Pancreas (tissue), 10 donors: ENCODE measurements around the gene HNRNPUL2. TPM values are rescaled to one million over a fixed set of nuclear protein-coding genes. Genes with fewer than 3 reads are reported as not detected.
"Not testable (repeated sequence)": the region's sequence is repeated elsewhere in the genome, so short reads cannot be mapped to it uniquely, and the experiment has no call there.

Experiments used
- ATAC-seq, 4 donors: fragments of 200-7000 bp; cut with Tn5 transposase; one replicate each; pipeline versions ENCODE4 v1.8.0 to v1.9.1; 2020; ENCODE audit warnings: mild to moderate bottlenecking in 4 of 4, moderate library complexity in 4 of 4
- DNase-seq, 6 donors: peaks; one replicate each; pipeline ENCODE4 v3.0.0-alpha.2; 2020
- FAIRE-seq: peaks from 2 replicates; lab custom pipeline; 2012; peaks lifted over from hg19 to GRCh38; lab: Jason Lieb, UNC
- H3K27ac ChIP-seq, 4 donors: fragments of 200-600 bp; sonication (generic); 1 replicate in 3 of 4; 2 replicates in 1 of 4; pipeline versions ENCODE4 v1.5.0 to v1.8.0; 2020
- H3K27me3 ChIP-seq, 4 donors: fragments of 200-600 bp; one replicate each; pipeline ENCODE4 v1.8.0; 2021
- H3K36me3 ChIP-seq, 3 donors: fragments of 200-600 bp; sonication (generic) in 1 of 3; one replicate each; pipeline versions ENCODE4 v1.5.0 to v1.8.0; 2020 to 2021
- H3K4me1 ChIP-seq, 3 donors: fragments of 200-600 bp; one replicate each; pipeline ENCODE4 v1.8.0; 2021
- H3K4me3 ChIP-seq, 4 donors: fragments of 200-600 bp; sonication (generic) in 2 of 4; one replicate each; pipeline versions ENCODE4 v1.5.0 to v1.8.0; 2020 to 2021
- H3K9me3 ChIP-seq, 4 donors: fragments of 200-600 bp; one replicate each; pipeline ENCODE4 v1.8.0; 2021
- CTCF ChIP-seq, 4 donors: fragments of 200-600 bp; sonication (generic) in 3 of 4; IDR thresholded peaks; one replicate each; pipeline versions ENCODE4 v1.5.0 to v1.8.0; 2021; ENCODE audit warnings: antibody characterized with exemption in 4 of 4
- WGBS, 2 donors: extraction: QIAGEN DNeasy Blood & Tissue Kit; methylation state at CpG; one replicate each; pipeline ENCODE4 v1.1.7; 2013; 5-methylcytosine and 5-hydroxymethylcytosine counted together
- intact Hi-C, 3 donors: fragments of 100-400 bp; cut with DNase I; formaldehyde crosslinking; loops; one replicate each; pipeline versions ENCODE4 v1.11.1 to v1.14.2; 2022
- polyA plus RNA-seq, 2 donors: library from polyadenylated mRNA; stranded (reverse); fragments of 200-250 nt; gene quantifications; one replicate each; pipeline ENCODE4 v1.2.3, GENCODE V29; 2013
- total RNA-seq, 6 donors: library from RNA; stranded (reverse); fragmentation: NEBNext Ultra II Directional in 4 of 6; extraction: Animal tissue kit (Norgen Biotek cat#: 25700) in 4 of 6; gene quantifications; one replicate each; pipeline versions ENCODE4 v1.2.1 to v1.2.4, GENCODE V29; 2021 to 2023
- donor health status: healthy with polysubstance abuse.
- donor health status: DM: no; HTN: no; CAD: no; lungs with moderate emphysema.
- donor health status: DM: no; HTN: no; CAD: no.
- donor health status: control.
- donor health status: control.
- donor health status: Bipolar disorder and iron deficiency.
- donor health status: DM: yes; HTN: yes; CAD: no.
- donor health status: DM: no; HTN: no; CAD: no.
- donor health status: DM: no; HTN: no; CAD: no.
- donor health status: DM: yes; HTN: yes; CAD: no.

The HNRNPUL2 gene
- total and polyA plus RNA-seq, 8 donors, result 17.5 to 26.2 (median 18.6) TPM

- TF ChIP-seq CTCF (IDR thresholded peaks at IDR 0.05), result no peak
- no peaks in the 10 kb centered on the region for H3K36me3 ChIP-seq
- ATAC-seq (no peak), DNase-seq (peak in 2 of 6 donors; percentile 26 to 29), FAIRE-seq (no peak)
- intact Hi-C loops, result no loop called here
- H3K9me3 ChIP-seq, result no peaks in the 10 kb centered on the region
- H3K4me3 ChIP-seq, result peak overlapping the region in 3 of 4 donors; percentile 36 to 73 (median 62)
- H3K27me3 ChIP-seq, result no peaks in the 10 kb centered on the region
- peaks cover 27 to 42% (median 28%) of the 10 kb centered on the region in 3 donors for H3K4me1 ChIP-seq
- 54 to 56% methylated on average over 8 of the region's 8 CpGs for WGBS, 2 donors
- peak overlapping the region; percentile 56 to 90 (median 84) for H3K27ac ChIP-seq
Measured at GRCh38 chr11:62706850-62707247, 20.4 kb downstream of the HNRNPUL2 start.

GRCh38 chr11:62705880-62706849 is 21.1 kb downstream of the HNRNPUL2 start:
- Histone ChIP-seq H3K27ac (peak overlapping the region; percentile 82 to 90 (median 88)), H3K36me3 (peaks cover 0 to 4% (median 0%) of the 10 kb centered on the region in 3 donors), H3K4me3 (peak overlapping the region; percentile 50 to 73 (median 58)), H3K27me3 (no peaks in the 10 kb centered on the region), H3K9me3 (no peaks in the 10 kb centered on the region), H3K4me1 (peaks cover 20 to 35% (median 22%) of the 10 kb centered on the region in 3 donors)
- DNase-seq (peak; percentile 92 to 99 (median 96)), FAIRE-seq (no peak), ATAC-seq (peak; percentile 84 to 91 (median 88))
- 2% methylated on average over 59 to 73 of the region's 73 CpGs for WGBS, 2 donors
- intact Hi-C loops, result no loop called here
- TF ChIP-seq CTCF (IDR thresholded peaks at IDR 0.05), result no peak

GRCh38 chr11:62705413-62705812 is 21.8 kb downstream of the HNRNPUL2 start:
- peaks cover 0 to 8% (median 0%) of the 10 kb centered on the region in 3 donors for H3K36me3 ChIP-seq
- H3K27ac ChIP-seq, result peak overlapping the region; percentile 82 to 90 (median 88)
- ATAC-seq, result peak; percentile 5 to 24 (median 8)
- peaks cover 20 to 31% (median 22%) of the 10 kb centered on the region in 3 donors for H3K4me1 ChIP-seq
- DNase-seq, result peak; percentile 47 to 78 (median 60)
- FAIRE-seq, result no peak
- 8 to 14% methylated on average over 7 of the region's 7 CpGs for WGBS, 2 donors
- H3K9me3 ChIP-seq, result no peaks in the 10 kb centered on the region
- peak overlapping the region in 3 of 4 donors; percentile 50 to 73 (median 62) for H3K4me3 ChIP-seq
- H3K27me3 ChIP-seq, result no peaks in the 10 kb centered on the region
- TF ChIP-seq CTCF (IDR thresholded peaks at IDR 0.05), result no peak
- intact Hi-C loops, result no loop called here

GRCh38 chr11:62703921-62704320 is 23.3 kb downstream of the HNRNPUL2 start:
- H3K27me3 ChIP-seq, ATAC-seq, H3K4me3 ChIP-seq, FAIRE-seq, H3K9me3 ChIP-seq, H3K36me3 ChIP-seq, intact Hi-C loops, H3K27ac ChIP-seq, DNase-seq: not testable (repeated sequence)
- 86 to 98% methylated on average over 4 of the region's 4 CpGs for WGBS, 2 donors
- peaks cover 15 to 26% (median 22%) of the 10 kb centered on the region in 3 donors for H3K4me1 ChIP-seq

- 91 to 93% methylated on average over 7 to 11 of the region's 11 CpGs for WGBS, 2 donors
Measured at GRCh38 chr11:62702246-62702645, 25.0 kb downstream of the HNRNPUL2 start.

More at GRCh38 chr11:62702246-62702645, 25.0 kb downstream of the HNRNPUL2 start:
- TF ChIP-seq CTCF (IDR thresholded peaks at IDR 0.05), result no peak
- FAIRE-seq, result no peak
- DNase-seq, result no peak
- no peak overlapping the region for H3K27ac ChIP-seq
- H3K9me3 ChIP-seq, result no peaks in the 10 kb centered on the region
- no peak for ATAC-seq
- H3K4me3 ChIP-seq, result no peak overlapping the region
- no peaks in the 10 kb centered on the region for H3K27me3 ChIP-seq
- intact Hi-C loops, result no loop called here
- H3K4me1 ChIP-seq, result peaks cover 8 to 18% (median 14%) of the 10 kb centered on the region in 3 donors
- H3K36me3 ChIP-seq, result peaks cover 0 to 8% (median 0%) of the 10 kb centered on the region in 3 donors
